Ecto neural progenitor cell (in vitro differentiated cells): Measurements from ENCODE around the gene CNTNAP5.
"Not testable (repeated sequence)": the region's sequence is repeated elsewhere in the genome, so short reads cannot be mapped to it uniquely, and the experiment has no call there.

ENCODE experiments used
- DNase-seq: peaks from one replicate; pipeline ENCODE4 v3.0.0-alpha.2; 2018; ENCODE audit warnings: low spot score

CNTNAP5 gene

DNA sequence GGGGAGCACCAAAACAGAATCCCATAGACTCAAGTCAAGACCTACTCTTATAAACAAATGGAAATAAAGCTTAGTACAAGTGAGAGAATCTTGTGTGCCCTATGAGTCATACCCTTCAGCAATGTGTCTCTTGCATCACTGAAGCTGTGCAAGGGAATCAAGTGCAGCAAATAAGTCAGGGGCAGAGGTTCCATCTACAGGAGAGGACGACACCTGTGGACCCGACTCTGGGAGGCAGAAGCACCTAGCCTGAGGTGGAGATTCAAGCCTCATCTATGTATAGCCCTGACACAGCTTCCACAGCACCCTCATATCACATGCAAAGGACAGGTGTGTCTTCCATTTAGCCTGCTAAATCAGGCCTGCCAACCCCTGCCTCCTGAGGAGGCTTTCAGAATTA lies 298.2 kb downstream of the CNTNAP5 start:
- no peak for DNase-seq

DNA sequence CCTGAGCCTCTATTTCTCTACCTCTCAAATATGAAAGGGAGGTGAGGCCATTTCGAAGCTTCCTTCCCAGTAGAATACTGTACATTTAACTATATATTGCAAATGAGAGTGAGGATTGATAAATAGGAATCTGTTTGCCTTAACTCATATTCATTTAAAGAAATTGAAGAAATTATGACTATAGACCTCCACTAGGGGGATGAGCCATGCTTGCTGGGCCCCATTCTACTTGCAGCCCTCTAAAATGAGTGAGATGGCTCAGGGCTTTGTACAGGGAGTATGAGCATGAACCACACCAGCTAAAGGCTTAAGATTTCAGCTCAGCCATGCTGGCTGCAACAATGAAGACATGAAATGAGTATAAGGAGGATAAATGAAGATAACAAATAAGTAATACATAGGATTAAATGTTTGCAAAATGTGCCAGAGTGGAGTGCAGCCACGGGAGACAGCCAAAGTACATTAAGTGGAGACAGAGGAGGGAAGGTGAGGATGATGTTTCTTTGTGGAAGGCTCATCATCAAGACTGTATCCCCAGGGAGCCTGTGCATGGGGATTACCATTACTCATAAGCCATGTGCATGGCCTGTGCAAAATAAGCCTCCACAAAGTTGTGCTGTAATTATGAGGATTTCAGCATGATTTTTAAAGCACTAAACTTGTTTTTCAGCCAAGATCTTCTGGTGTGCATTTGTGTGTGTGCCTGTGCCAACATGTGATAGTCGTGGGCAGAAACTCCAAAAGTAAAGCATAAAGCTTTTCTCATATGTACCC lies 300.8 kb downstream of the CNTNAP5 start:
- DNase-seq = no peak

DNA sequence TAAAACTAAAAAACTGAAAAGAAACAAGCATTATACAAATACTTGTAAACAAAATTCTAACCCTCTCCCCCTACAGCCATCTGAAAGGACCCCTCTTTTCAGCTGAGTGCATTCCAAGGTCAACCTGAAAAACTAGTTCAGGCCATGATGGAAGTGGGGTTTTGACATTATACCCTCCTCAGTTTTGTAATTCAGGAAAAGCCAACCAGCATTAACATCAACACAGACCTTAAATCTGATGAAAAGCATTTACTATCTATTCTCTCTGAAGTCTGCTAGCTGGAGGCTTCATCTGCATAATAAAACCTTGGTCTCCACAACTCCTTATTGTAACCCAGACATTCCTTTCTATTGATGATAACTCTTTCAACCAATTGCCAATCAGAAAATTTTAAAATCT lies 302.2 kb downstream of the CNTNAP5 start:
- DNase-seq = no peak

DNA sequence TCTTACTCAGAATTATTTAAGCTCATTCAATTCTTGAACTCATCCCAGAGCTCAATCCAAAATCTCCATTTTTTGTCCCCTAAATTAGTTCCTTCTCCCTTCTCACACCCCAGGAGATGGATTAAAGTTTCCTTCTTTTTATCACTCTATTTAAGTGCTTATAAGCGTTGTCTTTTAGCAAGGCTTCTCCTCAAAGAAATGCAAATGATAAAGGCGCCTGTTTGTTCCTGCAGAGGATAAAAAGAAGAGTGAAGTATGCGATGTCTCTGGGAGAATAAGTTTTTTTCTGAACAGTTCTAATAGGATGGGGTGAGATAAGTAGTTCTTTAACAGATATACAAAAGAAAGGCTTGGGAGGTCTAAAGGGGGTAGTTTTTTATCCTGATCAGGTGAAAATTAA lies 303.3 kb downstream of the CNTNAP5 start:
- DNase-seq = no peak

DNA sequence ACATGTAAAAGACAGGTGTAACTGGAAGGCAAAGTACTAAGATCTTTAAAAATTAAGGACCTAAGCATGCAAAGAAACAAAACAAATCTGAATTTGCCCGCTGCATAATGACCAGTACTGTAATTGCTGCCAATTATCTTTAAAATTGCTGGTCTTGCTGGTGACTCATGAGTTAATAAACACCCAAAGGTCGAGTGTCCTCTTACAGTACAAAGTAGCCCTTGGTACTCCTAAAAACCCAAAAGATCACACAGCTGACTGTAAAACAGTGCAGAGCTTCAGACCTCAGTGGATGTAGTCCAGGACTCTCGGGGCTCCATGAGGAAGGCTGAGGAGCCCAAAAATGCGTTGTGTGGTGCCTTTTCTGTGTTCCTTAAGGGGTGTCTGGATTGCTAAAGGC lies 308.7 kb downstream of the CNTNAP5 start:
- DNase-seq = no peak

DNA sequence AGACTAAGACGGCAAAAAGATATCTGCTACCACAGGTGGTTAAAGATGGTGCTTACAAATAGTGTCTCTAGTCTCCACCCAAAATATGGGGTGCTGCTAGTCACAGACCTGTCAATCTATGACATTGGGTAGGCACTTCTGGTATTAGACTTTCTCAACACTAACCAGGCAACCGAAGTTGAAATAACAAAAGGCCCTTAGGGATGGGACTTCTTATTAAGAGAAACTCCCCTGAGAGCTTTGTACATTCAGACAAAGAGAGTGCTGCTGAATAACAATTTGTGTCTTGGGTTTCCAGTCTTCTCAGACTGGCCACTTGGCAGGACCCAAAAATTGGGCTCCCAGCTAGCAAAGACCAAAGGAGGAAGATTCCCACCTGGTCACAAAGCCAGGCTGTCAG lies 310.0 kb downstream of the CNTNAP5 start:
- no peak for DNase-seq

DNA sequence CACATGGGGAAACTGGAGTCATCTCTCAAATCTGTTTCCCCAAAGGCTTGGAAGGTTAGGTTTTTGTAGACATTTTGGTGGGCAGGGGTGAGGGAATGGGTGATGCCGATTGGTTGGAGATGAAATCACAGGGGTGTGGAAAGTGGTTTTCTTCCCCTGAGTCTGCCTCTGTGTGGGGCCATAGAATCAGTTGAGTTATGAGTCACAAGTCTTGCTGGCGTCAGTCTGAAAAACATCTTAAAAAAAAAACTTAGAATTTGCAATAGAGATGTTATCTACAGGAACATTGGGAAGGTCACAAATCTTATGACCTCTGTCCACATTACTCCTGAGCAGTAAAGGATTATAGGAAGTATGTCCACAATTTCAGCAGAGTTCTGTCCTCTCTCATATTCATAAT lies 314.6 kb downstream of the CNTNAP5 start:
- no peak for DNase-seq

DNA sequence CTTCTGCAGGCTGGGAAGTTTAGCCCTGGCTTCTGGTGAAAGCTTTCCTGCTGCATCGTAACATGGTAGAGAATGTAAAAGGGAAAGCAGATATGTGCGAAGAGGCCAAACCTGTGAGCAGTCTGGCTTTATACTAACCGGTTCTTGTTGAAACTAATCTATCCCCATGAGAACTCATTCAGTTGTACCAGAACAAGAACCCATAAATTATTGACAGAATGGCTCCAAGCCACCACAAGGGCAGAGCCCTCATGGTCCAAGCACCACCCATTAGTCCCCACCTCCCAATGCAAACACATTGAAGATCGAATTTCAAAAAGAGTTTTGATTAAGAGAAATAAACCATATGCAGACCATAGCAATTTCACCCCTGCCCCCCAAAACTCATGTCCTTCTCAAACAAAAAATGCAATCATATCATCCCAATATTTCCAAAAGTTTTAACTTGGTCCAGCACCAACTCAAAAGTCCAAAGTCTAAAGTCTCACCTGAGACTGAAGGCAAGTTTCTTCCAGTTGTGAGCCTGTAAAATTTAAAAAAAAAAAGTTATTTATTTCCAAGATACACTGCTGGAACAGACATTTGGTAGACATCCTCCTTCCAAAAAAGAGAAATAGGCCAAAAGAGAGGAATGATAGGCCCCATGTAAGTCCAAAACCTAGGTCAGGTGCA lies 318.9 kb downstream of the CNTNAP5 start:
- DNase-seq = no peak

DNA sequence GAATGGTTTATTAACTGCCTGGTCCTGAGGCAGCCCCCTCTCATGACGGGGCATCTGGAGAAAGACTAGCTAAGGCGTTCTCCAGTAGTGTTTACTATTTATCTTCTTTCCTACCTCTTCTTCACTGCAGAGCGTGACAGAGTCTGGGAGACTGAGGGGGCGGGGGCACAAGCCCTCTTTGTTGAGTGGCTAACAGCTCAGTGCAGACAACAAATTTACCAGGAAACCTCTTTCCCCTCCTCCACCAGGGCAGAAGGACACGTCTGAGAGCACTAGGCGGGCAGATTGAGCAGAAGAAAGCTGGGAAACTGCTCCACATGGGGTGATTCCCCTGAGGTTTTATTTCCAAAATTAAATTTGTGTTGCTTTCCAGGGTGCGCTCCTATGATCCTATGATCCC lies 322.1 kb downstream of the CNTNAP5 start:
- DNase-seq = no peak

DNA sequence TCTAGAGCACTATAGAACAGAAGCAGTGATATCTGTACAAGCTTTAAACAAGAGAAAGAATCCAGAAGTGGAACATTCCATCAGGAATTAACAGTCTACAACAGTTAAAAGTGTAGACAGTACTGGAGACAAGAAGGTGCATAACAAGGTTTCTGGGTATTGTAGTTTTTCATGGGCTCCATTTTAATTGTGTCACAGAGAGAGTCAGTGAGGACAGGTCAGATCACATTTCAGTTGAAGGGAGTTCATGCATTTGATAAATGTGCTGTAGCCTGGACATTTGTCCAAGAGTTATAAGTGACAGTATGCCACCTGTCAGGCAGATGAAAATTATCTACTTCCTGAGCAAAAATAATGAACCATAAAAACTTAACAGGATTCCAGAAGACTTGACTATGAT lies 328.6 kb downstream of the CNTNAP5 start:
- DNase-seq = no peak

DNA sequence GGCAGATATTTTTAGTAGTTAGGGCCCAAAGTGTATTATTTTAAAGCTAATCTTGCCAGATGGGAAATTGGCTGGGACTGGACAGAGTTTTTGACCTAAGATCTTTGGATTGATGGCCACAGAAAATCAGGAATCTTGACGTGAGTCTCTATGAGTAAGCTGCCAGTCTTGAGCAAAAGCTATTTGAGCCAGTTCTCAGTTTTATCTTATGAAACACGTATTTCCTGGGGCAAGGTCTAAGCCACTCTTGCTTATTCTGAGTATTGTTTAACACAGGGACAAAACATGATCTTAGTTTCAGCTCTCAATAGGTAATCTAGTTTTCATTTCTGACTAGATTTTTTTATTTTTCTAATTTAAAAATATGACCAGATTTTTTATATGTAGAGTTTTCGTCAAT lies 329.4 kb downstream of the CNTNAP5 start:
- no peak for DNase-seq

DNA sequence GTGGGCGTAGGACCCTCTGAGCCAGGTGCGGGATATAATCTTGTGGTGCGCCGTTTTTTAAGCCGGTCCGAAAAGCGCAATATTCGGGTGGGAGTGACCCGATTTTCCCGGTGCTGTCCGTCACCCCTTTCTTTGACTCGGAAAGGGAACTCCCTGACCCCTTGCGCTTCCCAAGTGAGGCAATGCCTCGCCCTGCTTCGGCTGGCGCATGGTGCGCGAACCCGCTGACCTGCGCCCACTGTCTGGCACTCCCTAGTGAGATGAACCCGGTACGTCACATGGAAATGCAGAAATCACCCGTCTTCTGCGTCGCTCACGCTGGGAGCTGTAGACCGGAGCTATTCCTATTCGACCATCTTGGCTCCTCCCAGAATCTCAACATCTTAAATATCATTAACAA lies 336.9 kb downstream of the CNTNAP5 start:
- DNase-seq = not testable (repeated sequence)

DNA sequence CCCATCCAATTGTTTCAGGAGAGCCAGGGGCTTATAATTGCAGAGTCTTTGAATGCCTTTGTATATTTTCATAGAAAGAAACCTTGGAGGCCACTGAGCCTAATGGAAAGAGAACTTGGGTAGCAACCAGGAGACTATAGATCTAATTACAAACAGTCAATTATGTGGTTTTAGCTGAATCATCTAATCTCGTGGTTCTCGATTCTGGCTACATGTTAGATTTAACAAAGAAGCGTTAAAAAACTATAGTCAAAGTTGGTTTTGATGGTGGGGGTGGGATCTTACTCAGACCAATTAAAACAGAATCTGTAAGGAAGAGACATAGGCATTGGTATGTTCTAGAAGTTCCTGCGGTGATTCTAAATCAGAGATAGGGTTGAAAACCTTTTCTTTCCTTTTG lies 344.1 kb downstream of the CNTNAP5 start:
- DNase-seq = no peak

DNA sequence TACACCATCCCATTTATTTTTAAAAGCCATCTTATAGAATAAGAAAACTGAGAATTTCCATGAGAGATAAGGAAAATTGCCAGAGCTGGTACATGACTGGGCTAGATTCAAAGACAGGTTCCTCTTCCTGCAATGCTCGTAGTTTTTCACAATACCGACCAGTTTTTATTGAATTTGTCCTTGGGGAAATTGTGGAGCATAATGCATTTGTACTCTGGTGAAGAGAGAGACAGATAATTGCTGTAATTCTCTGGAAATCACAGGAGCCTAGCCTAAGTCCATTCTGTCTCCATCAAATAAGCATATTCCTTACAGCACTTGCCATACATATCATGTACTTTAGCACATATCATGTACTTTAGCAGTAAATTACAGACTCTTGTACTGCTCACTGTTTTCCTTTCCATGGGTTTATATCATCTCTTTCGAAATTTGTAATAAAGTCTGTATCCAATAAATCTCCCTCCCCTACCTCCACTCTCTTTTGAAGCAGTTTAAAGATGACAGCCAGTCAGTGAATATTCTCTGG lies 355.2 kb downstream of the CNTNAP5 start:
- DNase-seq = no peak

DNA sequence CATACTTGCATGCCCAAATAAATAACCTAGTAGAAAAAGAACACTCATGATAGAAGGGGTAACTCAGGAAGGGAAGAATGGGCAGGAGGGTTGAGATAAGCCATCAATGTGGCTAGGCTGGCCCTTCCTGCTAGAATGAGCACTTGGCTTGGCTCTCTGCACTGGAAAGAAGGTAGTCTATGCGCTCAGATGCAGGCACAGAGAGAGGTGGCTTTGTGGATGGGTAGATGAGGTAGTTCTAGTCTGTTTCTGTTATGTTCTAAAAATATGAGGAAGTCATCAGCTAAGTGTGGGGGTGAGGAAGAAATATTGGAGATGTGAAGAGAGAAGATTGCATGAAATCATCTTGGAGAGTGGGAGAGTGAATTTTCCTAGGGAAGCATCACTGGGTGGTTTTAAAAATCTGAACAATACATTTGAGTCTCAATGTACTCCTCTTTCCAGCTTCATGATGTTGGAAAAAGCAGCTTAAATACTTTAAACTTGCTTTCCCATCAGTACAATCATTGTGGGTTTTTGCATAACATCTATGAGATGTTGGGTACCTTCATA lies 357.1 kb downstream of the CNTNAP5 start:
- DNase-seq = no peak

DNA sequence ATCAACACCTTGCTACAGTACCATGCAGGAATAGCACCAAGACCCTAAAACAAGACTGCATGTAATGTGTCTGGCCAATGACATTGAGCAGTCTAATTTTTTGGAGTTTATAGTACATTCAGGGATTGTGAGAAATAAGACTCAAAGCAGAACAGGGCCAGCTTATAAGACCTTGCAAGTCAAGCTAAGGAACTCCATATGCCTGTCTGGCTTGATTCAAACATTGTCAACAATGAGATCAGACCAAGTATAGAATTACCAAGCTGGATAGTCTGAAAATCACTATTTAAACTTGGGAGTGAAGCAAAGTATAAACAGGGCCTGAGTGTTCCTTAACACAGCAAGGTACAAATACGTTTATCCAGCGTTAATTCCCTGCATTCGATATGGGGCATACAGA lies 370.9 kb downstream of the CNTNAP5 start:
- DNase-seq = no peak

DNA sequence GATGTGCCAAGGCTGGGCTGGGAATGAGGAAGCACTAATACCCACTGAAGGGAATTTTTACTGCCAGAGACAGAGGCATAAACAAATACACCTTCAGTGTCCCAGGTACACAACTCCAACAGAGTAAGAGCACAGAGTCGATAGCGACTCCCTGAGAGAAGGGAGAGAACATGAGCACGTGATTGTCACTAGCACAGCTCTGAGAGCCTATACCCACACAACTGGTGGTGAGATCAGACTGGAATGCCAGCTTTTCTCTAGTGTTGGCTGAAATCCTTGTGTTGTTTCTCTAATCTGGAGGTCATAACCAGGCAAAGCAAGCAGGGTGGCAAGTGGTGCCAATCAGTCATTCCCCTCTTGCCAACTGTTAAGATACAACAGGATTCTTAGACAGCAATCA lies 377.2 kb downstream of the CNTNAP5 start:
- DNase-seq = no peak

DNA sequence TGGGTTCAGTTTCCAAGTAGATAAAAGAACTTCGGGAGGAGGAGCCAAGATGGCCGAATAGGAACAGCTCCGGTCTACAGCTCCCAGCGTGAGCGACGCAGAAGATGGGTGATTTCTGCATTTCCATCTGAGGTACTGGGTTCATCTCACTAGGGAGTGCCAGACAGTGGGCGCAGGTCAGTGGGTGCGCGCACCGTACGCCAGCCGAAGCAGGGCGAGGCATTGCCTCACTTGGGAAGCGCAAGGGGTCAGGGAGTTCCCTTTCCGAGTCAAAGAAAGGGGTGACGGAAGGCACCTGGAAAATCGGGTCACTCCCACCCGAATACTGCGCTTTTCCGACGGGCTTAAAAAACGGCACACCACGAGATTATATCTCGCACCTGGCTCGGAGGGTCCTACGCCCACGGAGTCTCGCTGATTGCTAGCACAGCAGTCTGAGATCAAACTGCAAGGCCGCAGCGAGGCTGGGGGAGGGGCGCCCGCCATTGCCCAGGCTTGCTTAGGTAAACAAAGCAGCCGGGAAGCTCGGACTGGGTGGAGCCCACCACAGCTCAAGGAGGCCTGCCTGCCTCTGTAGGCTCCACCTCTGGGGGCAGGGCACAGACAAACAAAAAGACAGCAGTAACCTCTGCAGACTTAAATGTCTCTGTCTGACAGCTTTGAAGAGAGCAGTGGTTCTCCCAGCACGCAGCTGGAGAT lies 382.9 kb downstream of the CNTNAP5 start:
- not testable (repeated sequence) for DNase-seq

DNA sequence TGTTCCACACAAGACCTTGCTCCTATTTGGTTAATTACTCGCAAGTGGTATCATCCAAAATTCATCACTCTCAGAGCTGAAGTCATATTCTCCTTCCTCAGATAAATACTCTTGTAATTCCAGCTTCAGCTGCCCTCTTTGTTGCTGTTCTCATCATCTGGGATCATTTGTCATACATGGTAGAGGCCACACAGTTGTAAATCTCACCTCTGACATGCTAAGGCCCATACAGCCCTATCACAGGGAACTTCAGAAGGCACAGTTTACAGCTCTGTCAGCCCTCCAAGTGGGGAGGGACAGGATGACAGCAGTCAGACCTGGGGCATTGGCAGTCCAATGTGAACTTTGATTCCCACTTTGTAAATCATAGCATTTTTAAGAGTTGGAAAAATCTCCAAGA lies 399.0 kb downstream of the CNTNAP5 start:
- DNase-seq = no peak

DNA sequence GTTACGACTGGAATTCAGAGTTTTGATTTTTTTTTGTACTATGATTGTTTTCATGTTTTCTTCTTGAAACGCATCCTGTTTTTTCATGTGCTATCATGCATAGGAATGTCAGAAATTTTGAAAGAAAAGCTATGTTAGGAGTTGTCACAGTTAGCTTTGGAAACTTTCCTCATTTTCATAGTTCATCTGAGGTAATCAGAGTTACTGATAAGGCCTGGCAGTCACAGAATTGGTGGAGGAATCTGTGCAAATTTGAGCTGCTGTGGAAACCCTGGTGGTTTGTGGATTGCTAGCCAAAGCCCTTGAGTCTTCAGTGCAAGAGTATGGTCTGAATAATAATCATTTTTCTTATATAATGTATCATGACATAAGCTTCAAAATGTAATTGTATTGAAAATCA lies 401.0 kb downstream of the CNTNAP5 start:
- no peak for DNase-seq

DNA sequence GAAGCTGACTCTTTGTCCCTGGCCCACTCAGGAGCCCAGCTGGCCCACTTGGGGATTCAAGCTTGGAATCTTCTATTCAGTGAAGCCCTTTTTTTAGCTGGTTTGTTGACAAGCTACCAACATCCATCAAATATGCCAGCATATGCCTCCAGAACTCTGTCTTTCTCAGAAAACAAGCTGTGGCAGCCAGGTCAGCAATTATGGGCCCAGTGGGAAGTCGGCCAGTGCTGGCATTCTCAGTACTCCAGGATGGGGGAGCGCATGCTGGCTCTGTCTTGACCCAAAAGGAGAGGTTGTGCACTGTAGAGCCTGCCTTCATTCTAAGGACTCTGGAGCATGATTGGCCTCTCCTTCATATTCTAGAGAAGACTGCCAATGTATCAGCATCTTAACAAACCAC lies 401.5 kb downstream of the CNTNAP5 start:
- DNase-seq = no peak

DNA sequence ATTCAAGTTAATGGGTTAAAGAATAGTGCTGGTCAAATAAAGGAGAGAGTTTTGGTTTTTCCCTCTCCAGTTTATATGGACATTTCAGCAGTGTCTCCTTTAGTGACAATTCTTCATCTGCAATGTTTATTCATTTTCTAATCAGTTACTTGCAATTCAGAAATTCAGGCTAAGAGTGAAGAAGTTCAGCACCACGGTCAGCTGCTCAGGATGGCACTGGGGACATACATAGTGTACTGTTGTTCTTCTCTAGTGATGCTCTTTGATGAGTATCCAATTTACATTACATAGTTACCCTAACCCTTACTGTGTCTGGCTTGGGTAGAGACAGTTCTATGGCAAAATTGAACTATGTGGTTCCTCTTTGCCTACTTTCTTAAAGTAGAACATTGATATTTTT lies 412.7 kb downstream of the CNTNAP5 start:
- DNase-seq = no peak

DNA sequence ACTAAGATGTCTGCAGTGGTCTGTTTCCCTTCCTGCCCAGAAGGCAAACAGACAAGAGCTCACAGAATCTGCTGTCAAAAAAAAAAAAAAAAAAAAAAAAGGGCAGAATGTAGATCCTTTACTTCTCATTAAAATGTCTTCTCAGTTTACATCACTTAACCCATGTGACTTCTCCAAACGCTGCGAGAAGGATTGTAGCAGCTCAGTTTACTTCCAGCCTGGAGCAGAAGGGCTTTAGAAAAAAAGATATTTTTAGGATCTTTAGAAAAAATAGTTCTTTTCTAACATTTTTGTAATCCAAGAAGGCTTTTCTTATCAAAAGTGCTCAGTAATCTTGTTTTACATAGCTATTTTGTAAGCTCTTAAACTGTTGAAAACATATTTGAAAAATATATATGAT lies 425.4 kb downstream of the CNTNAP5 start:
- no peak for DNase-seq
